CD14-positive monocyte (primary cell): ENCODE measurements around the gene PLOD1. TPM values are rescaled to one million over a fixed set of nuclear protein-coding genes. Genes with fewer than 3 reads are reported as not detected.
A peak's percentile ranks its signal among the peaks of the same experiment; 100 is the strongest.

Experiments used
- DNase-seq, 3 donors: peaks; one replicate each; pipeline ENCODE4 v3.0.0-alpha.2; 2011 to 2022
- H2AFZ ChIP-seq: 2 replicates; pipeline ENCODE4 v1.6.0; 2012; ENCODE audit warnings: mild to moderate bottlenecking, low read depth, low read length, inconsistent platforms; ENCODE audit not compliant: insufficient read depth, poor library complexity, severe bottlenecking
- H3K27ac ChIP-seq, 2 donors: 1 replicate in 1 of 2; 2 replicates in 1 of 2; pipeline ENCODE4 v1.5.1; 2012 to 2013; ENCODE audit warnings: low read length in 2 of 2, control low read depth in 1 of 2, inconsistent platforms in 1 of 2, low read depth in 1 of 2, mild to moderate bottlenecking in 1 of 2
- H3K27me3 ChIP-seq, 2 donors: one replicate each; pipeline versions ENCODE4 v1.6.0 to v1.6.1; 2011 to 2013; ENCODE audit warnings: low read length in 2 of 2; ENCODE audit not compliant: control insufficient read depth in 2 of 2, insufficient read depth in 2 of 2
- H3K36me3 ChIP-seq, 2 donors: replicated peaks in 1 of 2; 1 replicate in 1 of 2; 2 replicates in 1 of 2; pipeline versions ENCODE4 v1.5.1 to v1.6.1; 2012 to 2013; ENCODE audit warnings: low read length in 2 of 2, control low read depth in 1 of 2, inconsistent platforms in 1 of 2, mild to moderate bottlenecking in 1 of 2; ENCODE audit not compliant: insufficient read depth in 2 of 2, control insufficient read depth in 1 of 2
- H3K4me1 ChIP-seq, 2 donors: 1 replicate in 1 of 2; 2 replicates in 1 of 2; pipeline versions ENCODE4 v1.5.1 to v1.6.1; 2012 to 2013; ENCODE audit warnings: low read length in 2 of 2, control low read depth in 1 of 2, inconsistent platforms in 1 of 2, mild to moderate bottlenecking in 1 of 2, moderate library complexity in 1 of 2; ENCODE audit not compliant: insufficient read depth in 2 of 2, control insufficient read depth in 1 of 2
- H3K4me2 ChIP-seq: replicated peaks from 2 replicates; pipeline ENCODE3; 2012; ENCODE audit warnings: low read length, moderate library complexity, mild to moderate bottlenecking; ENCODE audit not compliant: poor library complexity, severe bottlenecking; ENCODE audit errors: extremely low read depth
- H3K4me3 ChIP-seq, 3 experiments: fragments of 200-600 bp in 1 of 3; sonication (generic) in 1 of 3; replicated peaks in 1 of 3; 1 replicate in 2 of 3; 2 replicates in 1 of 3; pipeline ENCODE4 v1.5.1; 2011 to 2013; ENCODE audit warnings: low read length in 3 of 3, mild to moderate bottlenecking in 3 of 3, control low read depth in 2 of 3, low read depth in 2 of 3, inconsistent platforms in 1 of 3, moderate library complexity in 1 of 3
- H3K79me2 ChIP-seq: 2 replicates; pipeline ENCODE4 v1.6.0; 2012; ENCODE audit warnings: mild to moderate bottlenecking, control low read depth, inconsistent platforms, low read length, moderate library complexity; ENCODE audit not compliant: insufficient read depth
- H3K9ac ChIP-seq: 2 replicates; pipeline ENCODE4 v1.6.0; 2017; ENCODE audit warnings: low read length, mild to moderate bottlenecking; ENCODE audit not compliant: insufficient read depth, poor library complexity, severe bottlenecking
- H3K9me3 ChIP-seq, 2 donors: replicated peaks in 1 of 2; 1 replicate in 1 of 2; 2 replicates in 1 of 2; pipeline versions ENCODE4 v1.5.1 to v1.6.1; 2012 to 2013; ENCODE audit warnings: low read length in 2 of 2, control low read depth in 1 of 2; ENCODE audit not compliant: control insufficient read depth in 1 of 2, insufficient read depth in 1 of 2
- H4K20me1 ChIP-seq: 2 replicates; pipeline ENCODE4 v1.6.0; 2012; ENCODE audit warnings: mild to moderate bottlenecking, low read length, control low read depth, moderate library complexity; ENCODE audit not compliant: insufficient read depth
- H3K27ac Mint-ChIP-seq, 7 donors: one replicate each; pipeline ENCODE4 v1.8.0; 2020; ENCODE audit warnings: mild to moderate bottlenecking in 7 of 7, mixed read lengths in 7 of 7, moderate library complexity in 6 of 7, inconsistent platforms in 2 of 7
- H3K27me3 Mint-ChIP-seq, 3 donors: one replicate each; pipeline ENCODE4 v1.8.0; 2021 to 2022; ENCODE audit warnings: low read depth in 3 of 3, mild to moderate bottlenecking in 3 of 3, mixed read lengths in 3 of 3, moderate library complexity in 3 of 3, inconsistent platforms in 1 of 3
- H3K36me3 Mint-ChIP-seq, 2 donors: one replicate each; pipeline ENCODE4 v1.8.0; 2020; ENCODE audit warnings: mixed read lengths in 2 of 2, inconsistent platforms in 1 of 2, mild to moderate bottlenecking in 1 of 2
- H3K4me1 Mint-ChIP-seq: one replicate; pipeline ENCODE4 v1.8.0; 2020; ENCODE audit warnings: mild to moderate bottlenecking, mixed read lengths
- H3K4me3 Mint-ChIP-seq, 2 donors: one replicate each; pipeline ENCODE4 v1.8.0; 2020; ENCODE audit warnings: mild to moderate bottlenecking in 2 of 2, mixed read lengths in 2 of 2, moderate library complexity in 1 of 2
- H3K9me3 Mint-ChIP-seq, 7 donors: one replicate each; pipeline ENCODE4 v1.8.0; 2020 to 2022; ENCODE audit warnings: mixed read lengths in 7 of 7, mild to moderate bottlenecking in 6 of 7, moderate library complexity in 6 of 7, inconsistent platforms in 2 of 7
- WGBS: methylation state at CpG from one replicate; pipeline ENCODE4 v1.1.5; 2013; ENCODE audit warnings: missing lambda C conversion rate; ENCODE audit not compliant: insufficient coverage; 5-methylcytosine and 5-hydroxymethylcytosine counted together
- intact Hi-C, 2 donors: fragments of 100-400 bp; cut with micrococcal nuclease; formaldehyde crosslinking; loops; one replicate each; pipeline versions ENCODE4 v1.15.0 to v1.15.1; 2023
- polyA plus RNA-seq, 3 donors: library from polyadenylated mRNA; depleted of rRNA in 1 of 3; unstranded in 2 of 3; stranded (reverse) in 1 of 3; fragments of 300-500 nt in 2 of 3; fragments of >200 nt in 1 of 3; fragmentation: Illumina TruSeq in 2 of 3; gene quantifications; 1 replicate in 2 of 3; 2 replicates in 1 of 3; pipeline ENCODE4 v1.2.3, GENCODE V29; 2012 to 2021
- small RNA-seq: library from RNA; depleted of rRNA; stranded (forward); fragments of <200 nt; gene quantifications from one replicate; pipeline ENCODE3, GENCODE V24; 2012; ENCODE audit warnings: low read depth; ENCODE audit not compliant: insufficient read length
- TF ChIP-seq, protein P1 (sequence below): fragments of 200-600 bp; IDR thresholded peaks from one replicate; pipeline ENCODE4 v1.8.0; 2022; ENCODE audit warnings: antibody characterized with exemption, mild to moderate bottlenecking

PLOD1 gene
- polyA plus RNA-seq, 3 donors: 44.5 to 53.4 (median 53.1) TPM

DNA sequence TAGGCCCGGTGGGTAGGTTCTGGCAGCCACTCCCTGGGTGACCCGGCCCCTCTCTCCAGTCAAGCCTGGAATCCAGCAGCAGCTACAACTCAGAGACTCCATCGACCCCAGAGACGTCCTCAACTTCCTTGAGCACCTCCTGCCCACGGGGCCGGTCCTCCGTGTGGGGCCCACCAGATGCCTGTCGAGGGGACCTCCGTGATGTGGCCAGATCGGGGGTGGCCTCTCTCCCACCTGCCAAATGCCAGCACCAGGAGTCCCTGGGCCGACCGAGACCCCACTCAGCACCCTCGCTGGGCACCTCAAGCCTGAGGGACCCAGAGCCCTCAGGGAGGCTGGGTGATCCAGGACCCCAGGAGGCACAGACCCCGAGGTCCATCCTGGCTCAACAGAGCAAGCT is 87.5 kb downstream of the PLOD1 start:
- H3K4me3 Mint-ChIP-seq: no peak overlapping the region
- H3K79me2 ChIP-seq: peaks cover 41% of the 10 kb centered on the region
- H3K9me3 Mint-ChIP-seq: no peaks in the 10 kb centered on the region
- H3K27me3 Mint-ChIP-seq: peaks cover 0 to 1% (median under 1%) of the 10 kb centered on the region in 3 donors
- no peak overlapping the region for H3K4me3 ChIP-seq
- peaks cover 42 to 52% of the 10 kb centered on the region in 2 donors for H3K36me3 ChIP-seq
- TF ChIP-seq, protein P1, sequence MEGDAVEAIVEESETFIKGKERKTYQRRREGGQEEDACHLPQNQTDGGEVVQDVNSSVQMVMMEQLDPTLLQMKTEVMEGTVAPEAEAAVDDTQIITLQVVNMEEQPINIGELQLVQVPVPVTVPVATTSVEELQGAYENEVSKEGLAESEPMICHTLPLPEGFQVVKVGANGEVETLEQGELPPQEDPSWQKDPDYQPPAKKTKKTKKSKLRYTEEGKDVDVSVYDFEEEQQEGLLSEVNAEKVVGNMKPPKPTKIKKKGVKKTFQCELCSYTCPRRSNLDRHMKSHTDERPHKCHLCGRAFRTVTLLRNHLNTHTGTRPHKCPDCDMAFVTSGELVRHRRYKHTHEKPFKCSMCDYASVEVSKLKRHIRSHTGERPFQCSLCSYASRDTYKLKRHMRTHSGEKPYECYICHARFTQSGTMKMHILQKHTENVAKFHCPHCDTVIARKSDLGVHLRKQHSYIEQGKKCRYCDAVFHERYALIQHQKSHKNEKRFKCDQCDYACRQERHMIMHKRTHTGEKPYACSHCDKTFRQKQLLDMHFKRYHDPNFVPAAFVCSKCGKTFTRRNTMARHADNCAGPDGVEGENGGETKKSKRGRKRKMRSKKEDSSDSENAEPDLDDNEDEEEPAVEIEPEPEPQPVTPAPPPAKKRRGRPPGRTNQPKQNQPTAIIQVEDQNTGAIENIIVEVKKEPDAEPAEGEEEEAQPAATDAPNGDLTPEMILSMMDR: no peak
- H3K4me2 ChIP-seq: no peak overlapping the region
- peaks cover 42 to 56% of the 10 kb centered on the region in 2 donors for H3K36me3 Mint-ChIP-seq
- H3K4me1 ChIP-seq: peaks cover 11 to 19% of the 10 kb centered on the region in 2 donors
- WGBS: 91% methylated on average over 9 of the region's 14 CpGs
- H3K9ac ChIP-seq: no peak overlapping the region
- peaks cover 27% of the 10 kb centered on the region for H4K20me1 ChIP-seq
- H3K4me1 Mint-ChIP-seq: peaks cover 20% of the 10 kb centered on the region
- no peak overlapping the region for H2AFZ ChIP-seq
- no peaks in the 10 kb centered on the region for H3K27me3 ChIP-seq
- DNase-seq: no peak
- no peaks in the 10 kb centered on the region for H3K9me3 ChIP-seq
- intact Hi-C loops: no loop called here
- peak overlapping the region in 2 of 7 donors; percentile 32 to 53 for H3K27ac Mint-ChIP-seq
- H3K27ac ChIP-seq: peak overlapping the region in 1 of 2 donors; percentile 59

Small RNA genes within 50 kb of the gene (small RNA-seq; reads per million reads assigned to genes)
- gene AL096840.1: not detected
- not detected for gene RF00019
- gene RNU5E-4P: 4.7 reads per million, percentile 47 among the genes with 10 or more reads in this experiment

Other genes starting within 250 kb of the PLOD1 start
- gene DRAXIN, start 243.0 kb upstream of the PLOD1 start, polyA plus RNA-seq: under 1 TPM; 0.14 to 0.27 (median 0.18) TPM
- 100 to 1,000 TPM; 420 to 938 (median 842) TPM for gene AGTRAP, start 198.6 kb upstream of the PLOD1 start, polyA plus RNA-seq
- under 1 TPM in 1 of 3 donors, not detected in 2; 0.05 TPM for gene C1orf167, start 172.5 kb upstream of the PLOD1 start, polyA plus RNA-seq
- 10 to 100 TPM in 1 of 3 donors, 1 to 10 TPM in 2; 4.5 to 41.9 (median 8.5) TPM for gene MTHFR, start 128.8 kb upstream of the PLOD1 start, polyA plus RNA-seq
- 10 to 100 TPM in 1 of 3 donors, 1 to 10 TPM in 2; 3.8 to 37.1 (median 4.2) TPM for gene CLCN6, start 128.5 kb upstream of the PLOD1 start, polyA plus RNA-seq
- not detected for gene NPPA, start 86.9 kb upstream of the PLOD1 start, polyA plus RNA-seq
- gene NPPB, start 75.8 kb upstream of the PLOD1 start, polyA plus RNA-seq: not detected
- 10 to 100 TPM; 31.7 to 74.0 (median 54.0) TPM for gene KIAA2013, start 8.3 kb upstream of the PLOD1 start, polyA plus RNA-seq
- gene MFN2, start 45.7 kb downstream of the PLOD1 start, polyA plus RNA-seq: 10 to 100 TPM; 26.3 to 35.8 (median 30.3) TPM
- gene MIIP, start 84.8 kb downstream of the PLOD1 start, polyA plus RNA-seq: 100 to 1,000 TPM in 1 of 3 donors, 10 to 100 TPM in 2; 45.9 to 111 (median 56.4) TPM
- 10 to 100 TPM; 10.9 to 11.9 (median 11.8) TPM for gene TNFRSF8, start 128.6 kb downstream of the PLOD1 start, polyA plus RNA-seq
- gene TNFRSF1B, start 232.3 kb downstream of the PLOD1 start, polyA plus RNA-seq: 100 to 1,000 TPM; 436 to 761 (median 450) TPM